Keratinocyte (primary cell): ENCODE results near the gene NCAM2.
"Not testable (repeated sequence)": the region's sequence is repeated elsewhere in the genome, so short reads cannot be mapped to it uniquely, and the experiment has no call there.

Source experiments
- EZH2 ChIP-seq: IDR thresholded peaks from one replicate; pipeline ENCODE4 v1.6.1; 2012; ENCODE audit warnings: inconsistent platforms, mild to moderate bottlenecking, low read length, moderate library complexity
- TF ChIP-seq, protein P1 (sequence below), 3 experiments: IDR thresholded peaks in 1 of 3; conservative IDR thresholded peaks in 1 of 3; optimal IDR thresholded peaks in 1 of 3; 2 replicates in 2 of 3; 3 replicates in 1 of 3; pipeline versions ENCODE3 to v1.5.1; 2011; ENCODE audit warnings: low read length in 3 of 3, mild to moderate bottlenecking in 3 of 3, moderate library complexity in 2 of 3, control low read depth in 1 of 3, inconsistent platforms in 1 of 3; ENCODE audit not compliant: insufficient read depth in 2 of 3; ENCODE audit errors: extremely low read depth in 1 of 3

DNA sequence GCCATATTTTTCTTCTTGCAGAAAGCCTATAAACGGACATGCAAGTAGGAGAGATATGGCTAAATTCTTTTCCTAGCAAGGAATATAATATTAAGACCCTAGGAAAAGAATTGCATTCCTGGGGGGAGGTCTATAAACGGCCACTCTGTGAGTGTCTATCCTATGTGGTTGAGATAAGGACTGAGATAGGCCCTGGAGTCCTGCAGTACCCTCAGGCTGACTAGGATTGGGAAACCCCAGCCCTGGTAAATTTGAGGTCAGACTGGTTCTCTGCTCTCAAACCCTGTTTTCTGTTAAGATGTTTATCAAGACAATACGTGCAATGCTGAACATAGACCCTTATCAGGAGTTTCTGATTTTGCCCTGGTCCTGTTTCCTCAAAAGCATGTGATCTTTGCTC, 404.0 kb downstream of the NCAM2 start:
- TF ChIP-seq, protein P1, sequence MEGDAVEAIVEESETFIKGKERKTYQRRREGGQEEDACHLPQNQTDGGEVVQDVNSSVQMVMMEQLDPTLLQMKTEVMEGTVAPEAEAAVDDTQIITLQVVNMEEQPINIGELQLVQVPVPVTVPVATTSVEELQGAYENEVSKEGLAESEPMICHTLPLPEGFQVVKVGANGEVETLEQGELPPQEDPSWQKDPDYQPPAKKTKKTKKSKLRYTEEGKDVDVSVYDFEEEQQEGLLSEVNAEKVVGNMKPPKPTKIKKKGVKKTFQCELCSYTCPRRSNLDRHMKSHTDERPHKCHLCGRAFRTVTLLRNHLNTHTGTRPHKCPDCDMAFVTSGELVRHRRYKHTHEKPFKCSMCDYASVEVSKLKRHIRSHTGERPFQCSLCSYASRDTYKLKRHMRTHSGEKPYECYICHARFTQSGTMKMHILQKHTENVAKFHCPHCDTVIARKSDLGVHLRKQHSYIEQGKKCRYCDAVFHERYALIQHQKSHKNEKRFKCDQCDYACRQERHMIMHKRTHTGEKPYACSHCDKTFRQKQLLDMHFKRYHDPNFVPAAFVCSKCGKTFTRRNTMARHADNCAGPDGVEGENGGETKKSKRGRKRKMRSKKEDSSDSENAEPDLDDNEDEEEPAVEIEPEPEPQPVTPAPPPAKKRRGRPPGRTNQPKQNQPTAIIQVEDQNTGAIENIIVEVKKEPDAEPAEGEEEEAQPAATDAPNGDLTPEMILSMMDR (optimal IDR thresholded peaks at IDR 0.05 in 1 of 3, IDR thresholded peaks at IDR 0.05 in 1 of 3, conservative IDR thresholded peaks at IDR 0.05 in 1 of 3; ENCODE audit: extremely low read depth in 1 of 3, insufficient read depth in 2 of 3, low read length in 3 of 3): not testable (repeated sequence)
- not testable (repeated sequence) for TF ChIP-seq EZH2
